Endothelial cell of umbilical vein (primary cell): ENCODE measurements around the gene DDR2. TPM values are rescaled to one million over a fixed set of nuclear protein-coding genes. Genes with fewer than 3 reads are reported as not detected.

ENCODE experiments used
- BruUV-seq: library from RNA; stranded (reverse); fragments of 400-500 nt; replicated peaks from 2 replicates; lab custom pipeline; 2021; lab: Mats Ljungman, UMichigan
- CTCF ChIA-PET: fragments of 300-600, 350-600 bp; sonication (Branson Sonifier 250); formaldehyde crosslinking; loops from one replicate; lab custom pipeline; 2021; ENCODE audit warnings: antibody characterized with exemption, inconsistent platforms; lab: Charles Lee
- POLR2A ChIA-PET: fragments of 300-600, 350-600 bp; sonication (Branson Sonifier 250); formaldehyde crosslinking; loops from one replicate; lab custom pipeline; 2021; ENCODE audit warnings: antibody characterized with exemption, inconsistent platforms; lab: Charles Lee
- DNase-seq: peaks from one replicate; pipeline ENCODE4 v3.0.0-alpha.2; 2011; ENCODE audit warnings: low read depth, low spot score
- FAIRE-seq: peaks from 2 replicates; lab custom pipeline; 2011; peaks lifted over from hg19 to GRCh38; lab: Jason Lieb, UNC
- H2AFZ ChIP-seq: 2 replicates; pipeline ENCODE4 v1.6.0; 2012; ENCODE audit warnings: low read depth, low read length, control low read depth, inconsistent platforms
- H3K27ac ChIP-seq: 2 replicates; pipeline ENCODE4 v1.5.1; 2011; ENCODE audit warnings: low read depth, mild to moderate bottlenecking, control low read depth, low read length, moderate library complexity; ENCODE audit not compliant: insufficient read depth
- H3K27me3 ChIP-seq, 2 experiments: 2 replicates each; pipeline versions ENCODE4 v1.6.0 to v1.6.1; 2011; ENCODE audit warnings: low read length in 2 of 2, mixed read lengths in 1 of 2; ENCODE audit not compliant: control insufficient read depth in 2 of 2, insufficient read depth in 2 of 2
- H3K36me3 ChIP-seq, 2 experiments: 2 replicates in 1 of 2; 3 replicates in 1 of 2; pipeline ENCODE4 v1.5.1; 2011; ENCODE audit warnings: low read length in 2 of 2, mild to moderate bottlenecking in 1 of 2, moderate library complexity in 1 of 2; ENCODE audit not compliant: control insufficient read depth in 2 of 2, insufficient read depth in 2 of 2; ENCODE audit errors: extremely low read depth in 1 of 2
- H3K4me1 ChIP-seq: 3 replicates; pipeline ENCODE4 v1.5.1; 2011; ENCODE audit warnings: mild to moderate bottlenecking, low read length; ENCODE audit not compliant: control insufficient read depth, insufficient read depth; ENCODE audit errors: extremely low read depth
- H3K4me2 ChIP-seq: 2 replicates; pipeline ENCODE4 v1.6.1; 2011; ENCODE audit warnings: low read length, control low read depth, mixed read lengths; ENCODE audit not compliant: insufficient read depth
- H3K4me3 ChIP-seq, 3 experiments: fragments of 200-600 bp in 1 of 3; sonication (generic), shearing (Covaris generic) in 1 of 3; replicated peaks in 1 of 3; 2 replicates each; pipeline ENCODE4 v1.5.1; 2011 to 2016; ENCODE audit warnings: control low read depth in 3 of 3, low read length in 3 of 3, mild to moderate bottlenecking in 2 of 3, inconsistent platforms in 1 of 3, low read depth in 1 of 3, moderate library complexity in 1 of 3; ENCODE audit not compliant: insufficient read depth in 1 of 3
- H3K79me2 ChIP-seq: 2 replicates; pipeline ENCODE4 v1.6.0; 2012; ENCODE audit warnings: low read length, inconsistent platforms; ENCODE audit not compliant: control insufficient read depth, insufficient read depth
- H3K9ac ChIP-seq: replicated peaks from 2 replicates; pipeline ENCODE3; 2011; ENCODE audit warnings: low read length, control low read depth; ENCODE audit not compliant: insufficient read depth; ENCODE audit errors: extremely low read depth
- H3K9me1 ChIP-seq: replicated peaks from 3 replicates; pipeline ENCODE4 v1.6.0; 2011; ENCODE audit warnings: mild to moderate bottlenecking, low read length; ENCODE audit not compliant: control insufficient read depth, insufficient read depth; ENCODE audit errors: extremely low read depth
- H3K9me3 ChIP-seq: replicated peaks from 2 replicates; pipeline ENCODE4 v1.5.1; 2012; ENCODE audit warnings: low read length, inconsistent platforms; ENCODE audit not compliant: control insufficient read depth, insufficient read depth
- H4K20me1 ChIP-seq: replicated peaks from 2 replicates; pipeline ENCODE3; 2011; ENCODE audit warnings: mild to moderate bottlenecking, low read length; ENCODE audit not compliant: control insufficient read depth, insufficient read depth; ENCODE audit errors: extremely low read depth
- EZH2 ChIP-seq: IDR thresholded peaks from 2 replicates; pipeline ENCODE4 v1.6.1; 2012; ENCODE audit warnings: borderline replicate concordance, low read depth, mild to moderate bottlenecking, moderate library complexity, low read length, inconsistent platforms; ENCODE audit not compliant: severe bottlenecking
- FOS ChIP-seq: IDR thresholded peaks from 2 replicates; pipeline ENCODE4 v1.6.1; 2011; ENCODE audit warnings: mild to moderate bottlenecking, low read length, moderate library complexity, borderline replicate concordance; ENCODE audit not compliant: insufficient read depth
- GATA2 ChIP-seq: IDR thresholded peaks from 2 replicates; pipeline ENCODE4 v1.7.0; 2011; ENCODE audit warnings: low read depth, mild to moderate bottlenecking, moderate library complexity, mixed read lengths, low read length; ENCODE audit not compliant: insufficient read length, insufficient read depth
- JUN ChIP-seq: IDR thresholded peaks from 2 replicates; pipeline ENCODE4 v1.6.1; 2011; ENCODE audit warnings: borderline replicate concordance, low read depth; ENCODE audit not compliant: insufficient read length, insufficient read depth
- MYC ChIP-seq: IDR thresholded peaks from one replicate; pipeline ENCODE4 v1.6.1; 2011; ENCODE audit warnings: mild to moderate bottlenecking, low read depth, low read length
- POLR2A ChIP-seq: IDR thresholded peaks from 2 replicates; pipeline ENCODE4 v1.6.1; 2012; ENCODE audit warnings: low read depth, mild to moderate bottlenecking, control low read depth, low read length
- POLR2AphosphoS5 ChIP-seq: IDR thresholded peaks from 2 replicates; pipeline ENCODE4 v1.6.1; 2012; ENCODE audit warnings: low read depth, mild to moderate bottlenecking, control low read depth, low read length, moderate library complexity; ENCODE audit not compliant: insufficient read depth
- dilution Hi-C: fragments of 300-500 bp; cut with MboI; formaldehyde crosslinking; loops from one replicate; pipeline ENCODE4 v1.15.0; 2019; ENCODE audit warnings: low sequenced_read_pairs; ENCODE audit not compliant: extremely low pct_ligation_motif_present
- intact Hi-C: fragments of 100-400 bp; cut with micrococcal nuclease; formaldehyde crosslinking; loops from one replicate; pipeline ENCODE4 v1.10.0; 2022
- polyA plus RNA-seq, 4 experiments: library from polyadenylated mRNA; depleted of rRNA in 3 of 4; stranded (reverse) in 3 of 4; unstranded in 1 of 4; fragments of >200 nt; gene quantifications; 2 replicates each; pipeline versions ENCODE4 v1.2.1 to v1.2.3, GENCODE V29; 2011 to 2012; ENCODE audit warnings: missing spikeins in 1 of 4
- total RNA-seq: library from RNA; stranded (reverse); gene quantifications from 2 replicates; pipeline ENCODE4 v1.2.3, GENCODE V29; 2021
- TF ChIP-seq, protein P1 (sequence below): IDR thresholded peaks from 2 replicates; pipeline ENCODE4 v1.6.1; 2011; ENCODE audit not compliant: insufficient read depth, insufficient read length
- TF ChIP-seq, protein P2 (sequence below), 2 donors: IDR thresholded peaks; 1 replicate in 1 of 2; 2 replicates in 1 of 2; pipeline ENCODE4 v1.5.1; 2011; ENCODE audit warnings: low read length in 2 of 2, mild to moderate bottlenecking in 2 of 2, moderate library complexity in 2 of 2, control low read depth in 1 of 2, inconsistent platforms in 1 of 2, low read depth in 1 of 2; ENCODE audit not compliant: insufficient read depth in 1 of 2; ENCODE audit errors: extremely low read depth in 1 of 2

DDR2 gene
- total and polyA plus RNA-seq, 2 donors (not counting 3 experiments of a cell fraction or from before 2014, with no cell fraction given) = 27.8 to 30.8 TPM

DNA sequence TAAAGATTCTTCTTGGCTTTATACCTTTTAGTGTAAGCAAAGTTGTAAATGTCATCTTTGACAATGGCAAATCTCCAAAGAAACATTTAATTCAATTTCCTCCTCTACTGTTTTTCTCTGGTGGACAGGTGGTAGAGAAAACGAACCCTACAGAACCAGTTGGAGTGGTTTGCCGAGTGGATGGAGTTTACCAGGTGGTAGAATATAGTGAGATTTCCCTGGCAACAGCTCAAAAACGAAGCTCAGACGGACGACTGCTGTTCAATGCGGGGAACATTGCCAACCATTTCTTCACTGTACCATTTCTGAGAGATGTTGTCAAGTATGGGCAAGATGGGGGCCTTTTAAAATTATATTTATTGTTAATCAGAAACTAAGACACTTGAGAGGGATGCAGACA lies 44.9 kb upstream of the DDR2 start:
- dilution Hi-C loops (no loop called here), intact Hi-C loops (no loop called here)
- Histone ChIP-seq H3K4me3 (no peak overlapping the region), H4K20me1 (no peaks in the 10 kb centered on the region), H3K9me3 (no peaks in the 10 kb centered on the region), H3K27ac (no peak overlapping the region), H3K9ac (no peak overlapping the region), H3K27me3 (no peaks in the 10 kb centered on the region), H3K9me1 (no peaks in the 10 kb centered on the region), H2AFZ (no peak overlapping the region), H3K79me2 (peaks cover 14% of the 10 kb centered on the region), H3K4me2 (no peak overlapping the region), H3K36me3 (peaks cover 8 to 18% of the 10 kb centered on the region in 2 experiments), H3K4me1 (no peaks in the 10 kb centered on the region)
- no TSS peak for BruUV-seq
- DNase-seq (no peak), FAIRE-seq (no peak)
- ChIA-PET POLR2A (no interaction called here), CTCF (interaction anchor here (1.1 to 1.4 kb wide), 5 partner anchors 12 to 213 kb away, joined by 3 to 5 read pairs (median 4); no protein-coding TSS in a partner anchor)
- TF ChIP-seq GATA2 (no peak), POLR2A (no peak), MYC (no peak), JUN (no peak)
- TF ChIP-seq, protein P1, sequence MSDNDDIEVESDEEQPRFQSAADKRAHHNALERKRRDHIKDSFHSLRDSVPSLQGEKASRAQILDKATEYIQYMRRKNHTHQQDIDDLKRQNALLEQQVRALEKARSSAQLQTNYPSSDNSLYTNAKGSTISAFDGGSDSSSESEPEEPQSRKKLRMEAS = no peak

DNA sequence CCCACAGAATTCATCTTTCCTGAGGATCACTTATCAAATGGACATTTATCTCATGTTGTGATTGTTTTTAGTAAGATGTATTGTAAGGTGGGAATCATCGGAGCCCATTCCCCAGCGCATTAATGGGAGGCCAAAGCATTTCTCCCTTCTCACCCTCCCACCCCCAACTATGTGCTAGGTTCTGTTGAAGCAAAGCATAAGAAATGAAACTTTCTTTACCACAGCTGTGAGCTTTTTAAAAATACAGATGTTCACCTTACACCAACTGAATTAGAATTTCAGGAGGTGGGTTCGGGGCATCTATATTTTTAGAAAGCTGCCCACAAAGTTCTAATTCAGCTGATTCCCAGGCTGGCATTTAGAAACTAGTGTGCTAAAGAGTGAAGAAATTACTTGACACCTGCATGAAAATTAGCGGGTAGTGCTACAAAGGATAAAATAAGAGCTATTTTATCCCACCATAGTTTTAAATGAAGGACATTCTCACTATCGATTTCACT lies 44.5 kb upstream of the DDR2 start:
- Histone ChIP-seq H2AFZ (no peak overlapping the region), H3K79me2 (peaks cover 16% of the 10 kb centered on the region), H3K9me3 (no peaks in the 10 kb centered on the region), H3K9me1 (no peaks in the 10 kb centered on the region), H3K4me2 (no peak overlapping the region), H3K36me3 (peaks cover 12 to 22% of the 10 kb centered on the region in 2 experiments), H3K27ac (no peak overlapping the region), H4K20me1 (no peaks in the 10 kb centered on the region), H3K9ac (no peak overlapping the region), H3K27me3 (no peaks in the 10 kb centered on the region), H3K4me1 (no peaks in the 10 kb centered on the region), H3K4me3 (no peak overlapping the region)
- intact Hi-C loops = no loop called here
- FAIRE-seq (no peak), DNase-seq (no peak)
- POLR2A ChIA-PET = no interaction called here
- CTCF ChIA-PET = interaction anchor here (1.0 to 1.4 kb wide), 6 partner anchors 12 to 212 kb away, joined by 3 to 5 read pairs (median 4); no protein-coding TSS in a partner anchor
- no TSS peak for BruUV-seq
- no peak for TF ChIP-seq JUN
- no peak for TF ChIP-seq POLR2A
- TF ChIP-seq, protein P1 = no peak
- TF ChIP-seq, protein P2, sequence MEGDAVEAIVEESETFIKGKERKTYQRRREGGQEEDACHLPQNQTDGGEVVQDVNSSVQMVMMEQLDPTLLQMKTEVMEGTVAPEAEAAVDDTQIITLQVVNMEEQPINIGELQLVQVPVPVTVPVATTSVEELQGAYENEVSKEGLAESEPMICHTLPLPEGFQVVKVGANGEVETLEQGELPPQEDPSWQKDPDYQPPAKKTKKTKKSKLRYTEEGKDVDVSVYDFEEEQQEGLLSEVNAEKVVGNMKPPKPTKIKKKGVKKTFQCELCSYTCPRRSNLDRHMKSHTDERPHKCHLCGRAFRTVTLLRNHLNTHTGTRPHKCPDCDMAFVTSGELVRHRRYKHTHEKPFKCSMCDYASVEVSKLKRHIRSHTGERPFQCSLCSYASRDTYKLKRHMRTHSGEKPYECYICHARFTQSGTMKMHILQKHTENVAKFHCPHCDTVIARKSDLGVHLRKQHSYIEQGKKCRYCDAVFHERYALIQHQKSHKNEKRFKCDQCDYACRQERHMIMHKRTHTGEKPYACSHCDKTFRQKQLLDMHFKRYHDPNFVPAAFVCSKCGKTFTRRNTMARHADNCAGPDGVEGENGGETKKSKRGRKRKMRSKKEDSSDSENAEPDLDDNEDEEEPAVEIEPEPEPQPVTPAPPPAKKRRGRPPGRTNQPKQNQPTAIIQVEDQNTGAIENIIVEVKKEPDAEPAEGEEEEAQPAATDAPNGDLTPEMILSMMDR (IDR thresholded peaks at IDR 0.05; ENCODE audit: extremely low read depth in 1 of 2, insufficient read depth in 1 of 2, low read depth in 1 of 2, low read length in 2 of 2) = no peak
- TF ChIP-seq EZH2 = no peak
- TF ChIP-seq GATA2 = no peak
- no peak for TF ChIP-seq MYC
- TF ChIP-seq POLR2AphosphoS5 = no peak
- no peak for TF ChIP-seq FOS
- dilution Hi-C loops = no loop called here
